ENCODE measurements around the gene ENTPD8. TPM values are rescaled to one million over a fixed set of nuclear protein-coding genes. Genes with fewer than 3 reads are reported as not detected.

ENTPD8 gene
- total RNA-seq, 3 donors from 2014 or later: 2.0 to 3.2 TPM; not detected in 1

DNA sequence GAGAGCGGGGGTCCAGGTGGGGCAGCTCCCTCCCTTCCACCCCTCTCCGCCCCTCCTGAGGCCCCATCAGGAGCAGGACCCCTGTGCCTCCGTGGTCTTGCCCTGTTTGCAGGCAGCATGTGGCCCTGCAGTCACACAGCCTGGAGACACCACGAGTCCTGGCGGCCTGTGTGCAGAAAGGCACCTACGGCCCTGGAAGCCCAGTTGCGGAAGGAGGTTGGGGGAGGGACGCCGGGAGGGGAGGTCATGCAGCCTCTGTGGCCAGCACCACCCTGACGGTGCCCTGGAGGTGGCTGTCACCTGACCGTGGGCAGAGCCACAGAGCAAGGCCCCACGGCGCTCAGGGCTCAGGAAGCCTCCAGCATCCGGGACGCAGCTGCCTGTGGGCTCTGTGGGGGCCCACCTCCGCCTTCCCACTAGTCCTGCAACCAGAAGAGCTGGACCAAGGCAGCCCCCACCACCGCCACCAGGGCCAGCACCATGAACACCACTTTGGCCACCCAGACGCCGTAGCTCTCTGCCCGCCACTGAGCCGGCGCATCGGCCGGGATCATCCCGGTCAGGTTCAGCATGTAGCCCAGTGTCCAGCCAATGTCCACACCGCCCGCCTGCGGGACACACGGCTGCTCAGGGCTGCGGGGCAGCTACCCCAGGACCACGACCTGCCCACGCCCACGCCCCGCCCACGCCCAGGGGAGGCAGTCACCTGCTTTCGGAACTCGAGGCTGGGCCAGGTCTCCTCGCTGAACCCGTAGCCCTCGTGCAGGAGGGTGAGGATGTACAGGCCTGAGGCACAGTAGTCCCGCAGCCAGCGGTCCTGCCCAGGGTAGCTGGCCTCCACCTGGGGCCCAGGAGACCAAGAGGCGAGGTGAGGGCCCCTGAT lies 6.4 kb downstream of the ENTPD8 start:
- no peak overlapping the region for H3K4me3 ChIP-seq
- no peaks in the 10 kb centered on the region for H3K36me3 ChIP-seq
- intact Hi-C loops (cut with DNase I; ENCODE audit: low total_unique reads): loop anchor here (10.0 kb wide), 1 partner anchor 150 kb away; no protein-coding TSS in a partner anchor
- no peak for TF ChIP-seq POLR2AphosphoS5 (IDR thresholded peaks at IDR 0.05)
- no peak for TF ChIP-seq POLR2A (IDR thresholded peaks at IDR 0.05)
- TF ChIP-seq CTCF (IDR thresholded peaks at IDR 0.05): no peak
- H3K4me1 ChIP-seq: peaks cover 3 to 12% of the 10 kb centered on the region in 2 donors
- H3K27ac ChIP-seq: peak overlapping the region in 1 of 2 donors; percentile 88
- H3K27me3 ChIP-seq: no peaks in the 10 kb centered on the region
- no peaks in the 10 kb centered on the region for H3K9me3 ChIP-seq
- DNase-seq (ENCODE audit: low spot score in 2 of 2): no peak

DNA sequence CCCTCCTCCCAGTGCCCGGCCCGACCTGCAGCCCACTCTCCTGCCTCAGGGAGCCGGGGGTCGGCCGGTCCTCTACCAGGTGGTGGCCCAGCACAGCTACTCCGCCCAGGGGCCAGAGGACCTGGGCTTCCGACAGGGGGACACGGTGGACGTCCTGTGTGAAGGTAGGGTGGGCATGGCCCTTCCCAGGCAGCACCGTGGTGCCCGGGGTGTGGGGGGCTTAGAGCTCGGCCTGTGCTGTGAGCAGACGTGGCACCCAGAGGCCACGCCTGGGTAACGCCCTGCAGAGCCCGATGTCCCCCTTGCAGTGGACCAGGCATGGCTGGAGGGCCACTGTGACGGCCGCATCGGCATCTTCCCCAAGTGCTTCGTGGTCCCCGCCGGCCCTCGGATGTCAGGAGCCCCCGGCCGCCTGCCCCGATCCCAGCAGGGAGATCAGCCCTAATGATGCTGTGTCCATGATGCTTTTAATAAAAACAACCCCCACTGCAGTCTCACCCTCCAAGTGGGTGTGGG lies 7.2 kb downstream of the ENTPD8 start:
- no peak for DNase-seq (ENCODE audit: low spot score in 2 of 2)
- intact Hi-C loops (cut with DNase I; ENCODE audit: low total_unique reads): loop anchor here (10.0 kb wide), 1 partner anchor 149 kb away; no protein-coding TSS in a partner anchor
- no peaks in the 10 kb centered on the region for H3K36me3 ChIP-seq
- TF ChIP-seq POLR2A (IDR thresholded peaks at IDR 0.05): no peak
- no peak for TF ChIP-seq POLR2AphosphoS5 (IDR thresholded peaks at IDR 0.05)
- no peak overlapping the region for H3K4me3 ChIP-seq
- H3K27me3 ChIP-seq: no peaks in the 10 kb centered on the region
- peaks cover 3 to 12% of the 10 kb centered on the region in 2 donors for H3K4me1 ChIP-seq
- H3K27ac ChIP-seq: no peak overlapping the region
- no peaks in the 10 kb centered on the region for H3K9me3 ChIP-seq

- H3K27me3 ChIP-seq: no peaks in the 10 kb centered on the region
- no peak for DNase-seq (ENCODE audit: low spot score in 2 of 2)
- TF ChIP-seq CTCF (IDR thresholded peaks at IDR 0.05): no peak
- TF ChIP-seq POLR2AphosphoS5 (IDR thresholded peaks at IDR 0.05): no peak
- no peak for TF ChIP-seq POLR2A (IDR thresholded peaks at IDR 0.05)
- intact Hi-C loops (cut with DNase I; ENCODE audit: low total_unique reads): loop anchor here (10.0 kb wide), 1 partner anchor 149 kb away; no protein-coding TSS in a partner anchor
- H3K9me3 ChIP-seq: no peaks in the 10 kb centered on the region
- H3K27ac ChIP-seq: no peak overlapping the region
- peaks cover 3 to 12% of the 10 kb centered on the region in 2 donors for H3K4me1 ChIP-seq
- no peaks in the 10 kb centered on the region for H3K36me3 ChIP-seq
- no peak overlapping the region for H3K4me3 ChIP-seq
Observed at GRCh38 chr9:137433349-137433915, 7.7 kb downstream of the ENTPD8 start.

- H3K27ac ChIP-seq: no peak overlapping the region
- no peaks in the 10 kb centered on the region for H3K9me3 ChIP-seq
- TF ChIP-seq POLR2A (IDR thresholded peaks at IDR 0.05) (no peak), CTCF (IDR thresholded peaks at IDR 0.05) (no peak), POLR2AphosphoS5 (IDR thresholded peaks at IDR 0.05) (no peak)
- intact Hi-C loops (cut with DNase I; ENCODE audit: low total_unique reads): loop anchor here (10.0 kb wide), 1 partner anchor 148 kb away; no protein-coding TSS in a partner anchor
- no peaks in the 10 kb centered on the region for H3K27me3 ChIP-seq
- DNase-seq (ENCODE audit: low spot score in 2 of 2): no peak
- peaks cover 3 to 12% of the 10 kb centered on the region in 2 donors for H3K4me1 ChIP-seq
- no peaks in the 10 kb centered on the region for H3K36me3 ChIP-seq
- no peak overlapping the region for H3K4me3 ChIP-seq
Observed at GRCh38 chr9:137432687-137433348, 8.3 kb downstream of the ENTPD8 start.

GRCh38 chr9:137431416-137431931 lies 9.7 kb downstream of the ENTPD8 start:
- Histone ChIP-seq H3K36me3 (no peaks in the 10 kb centered on the region), H3K27ac (no peak overlapping the region), H3K4me1 (peaks cover 3 to 10% of the 10 kb centered on the region in 2 donors), H3K9me3 (no peaks in the 10 kb centered on the region), H3K27me3 (no peaks in the 10 kb centered on the region), H3K4me3 (no peak overlapping the region)
- DNase-seq (ENCODE audit: low spot score in 2 of 2): no peak
- no peak for TF ChIP-seq CTCF (IDR thresholded peaks at IDR 0.05)
- no peak for TF ChIP-seq POLR2A (IDR thresholded peaks at IDR 0.05)
- TF ChIP-seq POLR2AphosphoS5 (IDR thresholded peaks at IDR 0.05): no peak
- intact Hi-C loops (cut with DNase I; ENCODE audit: low total_unique reads): loop anchor here (10.0 kb wide), 1 partner anchor 147 kb away; no protein-coding TSS in a partner anchor

All from breast epithelium (tissue), 4 donors.